Measurements from ENCODE around the gene ELAPOR1.

The ELAPOR1 gene

DNA sequence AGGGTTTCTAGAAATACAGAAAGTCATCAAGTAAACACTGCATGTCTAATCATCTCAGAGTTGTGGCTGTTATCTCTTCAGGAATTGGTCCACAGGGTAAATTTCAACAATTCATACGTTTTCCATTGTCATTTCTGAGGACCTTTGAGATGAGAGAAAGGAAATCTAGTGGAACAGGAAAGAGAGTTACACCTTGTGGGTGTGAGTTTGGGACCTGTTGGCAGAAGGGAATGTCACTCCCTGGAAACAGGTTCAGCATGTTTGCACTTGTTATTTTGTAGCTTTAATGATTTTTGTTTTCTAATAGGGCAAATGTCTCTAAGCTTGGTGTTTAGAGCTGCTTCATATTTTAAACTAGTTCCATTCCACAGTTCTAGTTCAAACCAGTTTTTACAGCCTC is 17.8 kb upstream of the ELAPOR1 start:
- DNase-seq (ENCODE audit: low spot score), result no peak

DNA sequence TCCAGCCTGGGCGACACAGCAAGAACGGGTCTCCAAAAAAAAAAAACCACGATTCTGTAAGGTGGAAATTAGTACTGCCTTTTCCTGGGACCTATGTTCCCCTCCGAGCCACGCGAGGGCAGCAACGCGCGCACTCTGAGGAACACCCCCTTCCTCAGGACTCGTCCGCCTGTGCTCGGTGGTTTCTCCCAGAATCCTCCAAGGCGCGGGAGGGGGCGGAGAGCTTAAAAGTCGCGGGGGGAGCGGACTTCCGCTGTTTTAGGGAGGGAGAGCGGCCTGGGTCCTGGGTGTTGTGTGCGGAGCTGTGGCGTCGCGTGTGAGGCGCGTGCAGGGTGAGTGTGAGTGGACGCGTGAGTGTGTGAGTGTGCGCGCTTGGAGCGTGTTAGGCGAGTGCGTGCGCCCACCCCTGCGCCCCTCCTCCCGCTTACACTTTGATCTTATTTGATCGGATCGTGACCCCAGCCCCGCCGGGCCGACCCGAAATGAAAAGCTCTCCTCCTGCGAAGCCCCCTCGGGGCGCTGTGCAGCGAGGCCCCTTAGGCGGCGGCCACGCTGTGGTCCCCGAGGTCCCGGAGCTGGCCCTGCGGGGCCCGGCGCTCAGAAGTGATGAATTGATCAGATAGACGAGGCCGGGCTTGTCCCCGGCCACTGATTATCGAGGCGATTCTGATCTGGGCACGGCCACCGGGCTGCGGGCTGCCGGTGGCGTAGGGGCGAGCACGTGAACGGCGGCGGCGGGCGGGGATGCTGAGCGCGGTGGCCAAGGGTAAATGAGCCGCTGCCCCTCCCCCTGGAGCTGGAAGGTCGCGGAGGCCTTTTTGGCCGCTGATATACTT is 13.8 kb upstream of the ELAPOR1 start:
- DNase-seq (ENCODE audit: low spot score), result peak; percentile 98

DNA sequence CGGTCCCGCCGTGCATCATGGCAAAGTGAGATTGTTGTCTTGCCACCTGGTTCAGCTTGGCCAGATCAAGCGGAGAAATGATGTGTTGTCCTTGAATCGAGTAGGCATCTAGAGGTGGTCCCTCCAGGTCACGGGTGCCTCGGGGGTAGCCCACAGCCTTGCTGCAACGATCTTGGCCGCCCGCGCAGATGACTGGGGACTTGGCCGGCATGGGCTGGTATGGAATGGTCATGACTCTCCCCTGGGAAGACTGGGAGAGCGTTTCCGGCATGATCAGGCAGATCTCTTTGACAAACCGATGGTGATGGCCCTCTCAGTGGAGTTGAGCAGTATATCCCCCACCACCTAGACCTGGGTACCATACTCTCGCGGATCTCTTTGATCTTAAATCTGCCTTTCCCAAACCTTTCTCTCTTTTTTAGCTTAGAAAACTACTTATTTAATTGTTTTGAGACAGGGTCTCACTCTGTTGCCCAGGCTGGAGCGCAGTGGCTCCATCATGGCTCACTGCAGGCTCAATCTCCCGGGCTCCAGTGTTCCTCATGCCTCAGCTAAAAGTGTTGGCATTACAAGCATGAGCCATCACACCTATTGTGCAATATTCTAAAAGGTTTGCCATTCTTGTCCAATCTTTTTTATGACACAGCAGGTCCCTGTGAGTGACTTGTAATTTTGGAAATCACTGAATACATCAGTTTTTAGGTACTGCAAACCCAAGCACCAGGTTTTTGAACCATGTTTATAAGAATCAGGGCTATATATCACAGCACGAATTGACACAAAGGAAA is 9.4 kb upstream of the ELAPOR1 start:
- DNase-seq (ENCODE audit: low spot score), result no peak

DNA sequence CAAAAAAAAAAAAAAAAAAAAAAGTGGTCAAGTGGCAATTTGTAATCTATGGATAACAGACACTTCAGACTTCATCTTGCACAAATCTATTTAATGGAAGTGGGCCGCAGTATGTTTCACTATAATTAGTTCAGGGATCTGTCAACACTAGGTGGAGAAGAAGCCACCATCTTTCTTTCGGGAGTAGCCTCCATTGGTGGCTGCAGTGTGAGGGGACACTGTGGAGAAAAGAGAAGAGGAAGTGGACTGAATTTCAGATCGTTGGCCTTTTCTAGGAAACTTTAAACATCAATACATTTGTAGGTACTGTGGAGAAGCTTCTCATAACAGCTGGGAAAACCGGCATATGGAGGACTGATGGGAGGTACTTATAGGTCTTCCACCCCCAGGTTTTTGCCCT is 8.0 kb upstream of the ELAPOR1 start:
- no peak for DNase-seq (ENCODE audit: low spot score)

- no peak for DNase-seq (ENCODE audit: low spot score)
Measured at GRCh38 chr1:109107785-109108184, 6.1 kb upstream of the ELAPOR1 start.

DNA sequence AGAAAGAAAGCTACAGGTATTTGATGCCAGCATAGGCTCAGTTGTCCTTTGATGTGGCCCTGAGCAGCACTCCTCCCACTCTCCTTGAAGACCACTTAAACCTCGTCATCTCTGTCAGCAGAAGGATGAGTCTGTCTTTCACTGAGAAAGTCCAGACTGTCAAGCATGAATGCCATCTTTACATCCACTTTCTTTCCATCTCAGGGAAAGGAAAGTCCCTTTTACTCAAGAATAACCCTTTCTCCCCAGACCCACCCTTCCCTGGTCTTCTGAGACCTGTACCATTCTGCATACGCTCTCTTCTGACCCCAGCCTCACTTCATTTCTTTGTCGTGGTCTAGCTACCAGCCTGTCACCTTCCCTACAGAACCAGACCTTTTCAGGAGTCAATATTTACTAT is 4.0 kb upstream of the ELAPOR1 start:
- no peak for DNase-seq (ENCODE audit: low spot score)

- no peak for DNase-seq (ENCODE audit: low spot score)
Measured at GRCh38 chr1:109111386-109112055, 2.4 kb upstream of the ELAPOR1 start.

GRCh38 chr1:109112056-109112651 is 1.8 kb upstream of the ELAPOR1 start:
- DNase-seq (ENCODE audit: low spot score), result peak; percentile 78

- peak; percentile 90 for DNase-seq (ENCODE audit: low spot score)
Measured at GRCh38 chr1:109112652-109113285, 1.1 kb upstream of the ELAPOR1 start.

DNA sequence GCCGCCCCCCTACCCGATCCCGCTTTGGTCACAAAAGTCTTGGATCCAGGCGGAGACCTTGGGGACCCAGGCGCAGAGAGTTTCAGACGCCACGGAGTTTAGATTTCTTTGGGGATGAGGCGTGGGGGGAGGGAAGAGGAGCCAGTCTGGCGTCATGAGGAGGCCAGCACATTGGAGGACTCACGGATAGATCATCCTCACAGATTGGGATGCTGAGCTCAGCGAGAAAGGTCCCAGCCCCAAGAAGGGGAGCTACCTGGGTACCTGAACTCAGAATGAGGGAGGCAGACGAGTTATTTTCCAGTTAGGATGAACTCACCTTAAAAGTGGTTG is 393 bp downstream of the ELAPOR1 start:
- no peak for DNase-seq (ENCODE audit: low spot score)

DNA sequence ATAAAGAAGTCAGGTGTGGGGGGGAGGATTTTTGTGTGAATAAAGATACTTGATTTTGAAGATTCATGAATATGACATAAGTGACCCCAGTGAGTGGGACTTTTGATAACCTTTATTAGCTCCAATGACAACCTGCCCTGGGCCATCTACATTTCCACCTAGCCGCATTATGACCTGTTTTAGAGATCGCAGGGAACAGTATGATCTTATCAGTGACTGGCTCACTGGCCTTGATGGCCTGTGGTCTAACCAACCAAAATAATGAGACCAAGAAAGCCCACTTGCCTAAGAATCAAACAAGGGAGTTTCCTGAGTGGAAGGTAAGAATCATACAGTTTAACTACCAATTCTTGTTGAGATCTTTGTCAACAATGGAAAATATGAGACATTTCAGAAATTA is 1.8 kb downstream of the ELAPOR1 start:
- no peak for DNase-seq (ENCODE audit: low spot score)

DNA sequence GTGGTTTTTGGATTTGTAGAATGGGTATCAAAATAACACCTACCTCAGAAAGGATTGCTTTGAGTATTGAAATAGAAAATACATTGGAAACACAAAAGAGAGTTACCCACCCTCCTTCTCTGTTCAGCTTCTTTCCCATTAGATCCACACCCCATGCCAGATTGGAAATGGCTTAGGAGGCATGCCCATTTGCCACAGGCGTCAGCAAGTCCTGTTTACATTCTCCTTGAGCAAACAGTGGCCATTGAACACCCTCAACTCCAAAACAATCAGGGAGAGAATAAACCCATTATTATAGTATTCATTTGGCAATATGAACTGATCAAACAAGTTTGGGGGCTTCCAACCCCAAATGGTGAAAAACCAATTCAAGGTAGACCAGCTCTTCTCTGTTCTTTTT is 2.4 kb downstream of the ELAPOR1 start:
- DNase-seq (ENCODE audit: low spot score), result no peak

GRCh38 chr1:109118089-109118488 is 4.2 kb downstream of the ELAPOR1 start:
- peak; percentile 36 for DNase-seq (ENCODE audit: low spot score)

DNA sequence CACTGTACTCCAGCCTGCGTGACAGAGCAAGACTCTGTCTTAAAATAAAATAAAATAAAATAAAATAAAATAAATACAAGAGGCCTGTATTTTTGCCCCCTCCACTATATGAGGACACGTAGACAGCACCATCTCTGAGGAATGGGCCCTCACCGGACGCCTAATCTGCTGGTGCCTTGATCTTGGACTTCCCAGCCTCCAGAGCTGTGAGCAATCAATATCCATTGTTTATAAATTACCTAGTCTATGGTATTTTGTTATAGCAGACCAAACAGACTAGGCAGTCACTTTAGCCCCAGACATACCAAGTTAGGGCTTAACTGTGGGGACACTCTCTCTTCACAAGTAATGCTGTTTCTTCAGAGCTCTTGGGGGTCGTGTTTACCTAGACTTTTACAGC is 6.4 kb downstream of the ELAPOR1 start:
- DNase-seq (ENCODE audit: low spot score), result no peak

- no peak for DNase-seq (ENCODE audit: low spot score)
Measured at GRCh38 chr1:109131059-109131458, 17.1 kb downstream of the ELAPOR1 start.

DNA sequence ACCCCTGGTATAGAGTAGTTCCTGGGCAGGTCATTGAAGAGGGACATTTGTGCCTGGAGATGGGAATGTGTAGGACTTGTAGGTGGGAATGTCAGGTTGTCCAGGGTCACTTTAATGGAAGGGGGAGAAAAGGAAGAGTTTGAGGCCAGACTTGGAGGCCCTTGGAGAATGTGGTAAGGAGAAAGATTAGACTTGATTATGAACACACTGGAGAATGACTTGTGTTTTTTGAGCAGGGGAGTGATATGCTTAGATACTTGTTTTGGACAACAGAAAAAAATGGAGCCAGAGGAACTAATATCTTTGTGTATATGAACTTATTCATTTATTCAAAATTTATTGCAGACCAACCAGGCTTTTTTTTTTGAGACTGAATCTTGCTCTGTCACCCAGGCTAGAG is 17.9 kb downstream of the ELAPOR1 start:
- DNase-seq (ENCODE audit: low spot score), result no peak

GRCh38 chr1:109133002-109133706 is 19.2 kb downstream of the ELAPOR1 start:
- DNase-seq (ENCODE audit: low spot score), result no peak

DNA sequence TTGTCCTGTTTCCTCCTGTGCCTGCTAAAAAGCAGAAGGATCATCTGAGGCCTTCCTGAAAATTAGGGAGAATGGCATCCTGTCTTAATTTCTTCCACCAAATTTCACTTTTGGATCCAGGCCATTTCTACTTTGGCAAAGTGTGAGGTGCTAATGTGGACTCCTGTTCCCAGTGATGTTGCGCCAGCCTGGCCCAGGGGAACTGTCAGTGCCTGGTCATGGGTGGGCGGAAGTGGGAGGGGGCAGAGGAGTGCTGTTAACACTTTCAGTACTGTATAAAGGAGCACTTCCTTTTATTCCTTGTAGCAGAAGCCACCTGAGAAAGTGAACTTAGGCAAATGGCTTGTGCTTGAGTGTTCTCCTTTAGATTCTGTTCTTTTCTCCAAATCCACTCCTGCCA is 19.9 kb downstream of the ELAPOR1 start:
- DNase-seq (ENCODE audit: low spot score), result peak; percentile 53

GRCh38 chr1:109134423-109134822 is 20.5 kb downstream of the ELAPOR1 start:
- DNase-seq (ENCODE audit: low spot score), result peak; percentile 72

GRCh38 chr1:109135940-109136339 is 22.0 kb downstream of the ELAPOR1 start:
- DNase-seq (ENCODE audit: low spot score), result no peak

GRCh38 chr1:109136766-109137165 is 22.9 kb downstream of the ELAPOR1 start:
- no peak for DNase-seq (ENCODE audit: low spot score)
